ENCODE results near the gene NAE1.

DNA sequence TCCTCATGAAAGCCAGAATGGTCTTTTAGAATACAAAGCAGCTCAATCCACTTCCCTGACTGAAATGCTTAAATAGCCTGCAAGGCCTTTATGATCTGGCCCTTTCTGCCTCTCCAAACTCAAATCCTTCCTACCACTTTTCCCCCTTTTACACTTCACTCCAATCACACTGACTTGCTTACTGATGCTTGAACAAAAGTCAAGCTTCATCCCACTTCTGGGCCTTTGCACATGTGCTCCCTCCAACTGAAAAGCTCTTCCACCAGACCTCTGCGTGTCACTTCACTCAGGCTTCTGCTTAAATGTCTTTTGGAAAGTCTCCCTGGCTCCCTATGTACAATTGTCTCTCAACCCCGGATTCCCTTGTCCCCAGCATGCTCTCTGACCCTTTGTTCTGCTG is 16.0 kb downstream of the NAE1 start:
- TF ChIP-seq CTCF (IDR thresholded peaks at IDR 0.05; ENCODE audit: insufficient read depth, low read depth, low read length) (no peak), EZH2 (IDR thresholded peaks at IDR 0.05; ENCODE audit: insufficient read depth, low read length) (no peak)
